ENCODE results near the gene DDX39B. TPM values are rescaled to one million over a fixed set of nuclear protein-coding genes. Genes with fewer than 3 reads are reported as not detected.

The DDX39B gene
- total and polyA plus RNA-seq, 2 of the 4 experiments (the other 2 are of a cell fraction) = 371 to 796 TPM

- BruUV-seq (replicated peaks) = no TSS peak
- Histone ChIP-seq H2BK15ac (ENCODE audit: low read depth, low read length) (no peak within 1 kb of the TSS), H3K79me1 (ENCODE audit: low read depth in 1 of 2, low read length in 2 of 2) (no peaks in the 10 kb centered on the region), H3K9ac (ENCODE audit: low read depth, low read length) (no peak within 1 kb of the TSS), H2BK120ac (ENCODE audit: low read depth, low read length) (no peak within 1 kb of the TSS), H3K27me3 (ENCODE audit: control insufficient read depth, insufficient read depth, low read length) (peaks cover 33% of the 10 kb centered on the region), H3K4me3 (ENCODE audit: insufficient read depth, low read depth, low read length) (no peak within 1 kb of the TSS), H3K14ac (replicated peaks; ENCODE audit: low read depth, low read length) (no peak within 1 kb of the TSS), H4K5ac (ENCODE audit: low read depth, low read length) (no peak within 1 kb of the TSS), H4K91ac (ENCODE audit: insufficient read depth, low read depth, low read length) (no peak within 1 kb of the TSS), H3K9me1 (ENCODE audit: insufficient read depth, low read length) (no peaks in the 10 kb centered on the region), H4K8ac (ENCODE audit: low read depth in 2 of 2, low read length in 2 of 2) (no peak within 1 kb of the TSS), H3K4me2 (ENCODE audit: low read depth, low read length) (no peak within 1 kb of the TSS), H2AFZ (replicated peaks; ENCODE audit: low read length, poor library complexity) (peak within 1 kb of the TSS; percentile 21), H3K56ac (ENCODE audit: extremely low read depth, insufficient read depth, low read length) (no peak within 1 kb of the TSS), H2AK5ac (ENCODE audit: low read depth, low read length) (no peak within 1 kb of the TSS), H3K18ac (ENCODE audit: low read depth, low read length) (no peak within 1 kb of the TSS), H3K27ac (ENCODE audit: insufficient read depth, low read length) (no peak within 1 kb of the TSS), H3K9me3 (ENCODE audit: control insufficient read depth, insufficient read depth, low read length) (no peaks in the 10 kb centered on the region), H3K4me1 (ENCODE audit: control insufficient read depth, insufficient read depth, low read length) (no peaks in the 10 kb centered on the region), H2AK9ac (replicated peaks; ENCODE audit: low read depth, low read length, poor library complexity) (no peak within 1 kb of the TSS), H3K23ac (ENCODE audit: low read depth, low read length) (no peak within 1 kb of the TSS), H3K4ac (ENCODE audit: low read depth, low read length) (no peak within 1 kb of the TSS), H4K20me1 (ENCODE audit: insufficient read depth, low read length) (no peaks in the 10 kb centered on the region), H2BK20ac (ENCODE audit: low read depth, low read length) (no peak within 1 kb of the TSS), H2BK5ac (ENCODE audit: low read depth, low read length, poor library complexity, severe bottlenecking) (no peak within 1 kb of the TSS), H3K36me3 (ENCODE audit: control insufficient read depth, insufficient read depth, low read length) (no peaks in the 10 kb centered on the region)
- no peak for ATAC-seq (ENCODE audit: low read depth)
- in situ Hi-C loops (cut with MboI; ENCODE audit: low sequenced_read_pairs) = no loop called here
- intact Hi-C loops (cut with micrococcal nuclease) = no loop called here
- no peak for TF ChIP-seq MAFK (IDR thresholded peaks at IDR 0.05; ENCODE audit: low read depth, low read length)
- no peak for TF ChIP-seq MXI1 (IDR thresholded peaks at IDR 0.05; ENCODE audit: borderline replicate concordance, low read depth, low read length)
- no peak for TF ChIP-seq CHD1 (IDR thresholded peaks at IDR 0.05; ENCODE audit: low read depth, low read length)
- no peak for TF ChIP-seq ELK1 (IDR thresholded peaks at IDR 0.05; ENCODE audit: borderline replicate concordance, low read depth, low read length)
- no peak for TF ChIP-seq USF2 (IDR thresholded peaks at IDR 0.05; ENCODE audit: low read depth, low read length)
- no peak for TF ChIP-seq RFX5 (IDR thresholded peaks at IDR 0.05; ENCODE audit: low read depth, low read length)
- TF ChIP-seq POLR2A (IDR thresholded peaks at IDR 0.05; ENCODE audit: low read depth, low read length) = no peak
- WGBS, 2 experiments (ENCODE audit: extremely low coverage in 2 of 2, insufficient read length in 1 of 2) = 93% methylated on average over 5 of the region's 19 CpGs; no CpG with 5 or more reads in 1 of the 2 experiments
- dilution Hi-C loops (cut with HindIII; ENCODE audit: low sequenced_read_pairs, unreplicated experiment) = no loop called here
- ChIA-PET CTCF (no interaction called here), POLR2A (ENCODE audit: unreplicated experiment) (no interaction called here)
- DNase-seq = no peak
Measured at GRCh38 chr6:31575335-31575901, 33.6 kb upstream of the DDX39B start, which contains the start of gene TNF. Gene TNF (plus strand): TSS chr6:31575565. CDS start chr6:31575742, 177 bp downstream.
